HEK293T (cell line): ENCODE data around the gene TNFSF10.

Experiments used
- ARNT ChIP-seq: fragments of 450-650 bp; IDR thresholded peaks from 2 replicates; pipeline ENCODE4 v1.6.1; 2017; ENCODE audit warnings: mild to moderate bottlenecking
- BHLHE40 ChIP-seq: fragments of 450-650 bp; IDR thresholded peaks from 2 replicates; pipeline ENCODE4 v1.6.1; 2016; ENCODE audit warnings: mild to moderate bottlenecking, moderate library complexity, borderline replicate concordance
- CTBP1 ChIP-seq: fragments of 450-650 bp; IDR thresholded peaks from 2 replicates; pipeline ENCODE4 v1.6.1; 2016; ENCODE audit warnings: borderline replicate concordance
- ELF4 ChIP-seq: fragments of 450-650 bp; IDR thresholded peaks from 2 replicates; pipeline ENCODE4 v1.6.1; 2017; ENCODE audit warnings: antibody characterized with exemption
- FOXA1 ChIP-seq: fragments of 450-650 bp; IDR thresholded peaks from 2 replicates; pipeline ENCODE4 v1.6.1; 2016; ENCODE audit warnings: mild to moderate bottlenecking
- FOXK2 ChIP-seq: fragments of 450-650 bp; IDR thresholded peaks from 2 replicates; pipeline ENCODE4 v1.6.1; 2016; ENCODE audit warnings: mild to moderate bottlenecking
- HDGF ChIP-seq: fragments of 450-650 bp; IDR thresholded peaks from 2 replicates; pipeline ENCODE4 v1.6.1; 2017; ENCODE audit warnings: antibody characterized with exemption, borderline replicate concordance
- NFRKB ChIP-seq: fragments of 450-650 bp; IDR thresholded peaks from 2 replicates; pipeline ENCODE4 v1.6.1; 2016; ENCODE audit warnings: mild to moderate bottlenecking, moderate library complexity
- PKNOX1 ChIP-seq: fragments of 450-650 bp; IDR thresholded peaks from 2 replicates; pipeline ENCODE4 v1.6.1; 2016
- SP1 ChIP-seq: fragments of 450-650 bp; IDR thresholded peaks from 2 replicates; pipeline ENCODE4 v1.6.1; 2017
- SUZ12 ChIP-seq: fragments of 450-650 bp; IDR thresholded peaks from 2 replicates; pipeline ENCODE4 v1.6.1; 2016; ENCODE audit warnings: mild to moderate bottlenecking
- TARDBP ChIP-seq: fragments of 450-650 bp; IDR thresholded peaks from 2 replicates; pipeline ENCODE4 v1.6.1; 2016

- no peak for TF ChIP-seq SUZ12
- no peak for TF ChIP-seq BHLHE40
- no peak for TF ChIP-seq FOXA1
- no peak for TF ChIP-seq FOXK2
- TF ChIP-seq NFRKB = no peak
- TF ChIP-seq SP1 = no peak
- TF ChIP-seq ELF4 = no peak
- TF ChIP-seq PKNOX1 = no peak
- TF ChIP-seq TARDBP = no peak
- TF ChIP-seq CTBP1 = no peak
- TF ChIP-seq ARNT = no peak
- no peak for TF ChIP-seq HDGF
Measured at GRCh38 chr3:172467170-172467824, 55.9 kb downstream of the TNFSF10 start.
